Esophagus squamous epithelium (tissue), 5 donors: ENCODE measurements around the gene RNF111. TPM values are rescaled to one million over a fixed set of nuclear protein-coding genes. Genes with fewer than 3 reads are reported as not detected.

ENCODE experiments used
- DNase-seq: peaks from one replicate; lab custom pipeline; 2025; lab: John Stamatoyannopoulos, UW
- H3K27ac ChIP-seq, 4 donors: fragments of 200-600 bp; sonication (generic); one replicate each; pipeline ENCODE4 v1.5.1; 2016 to 2019; ENCODE audit warnings: mild to moderate bottlenecking in 1 of 4
- H3K27me3 ChIP-seq, 4 donors: fragments of 200-600 bp; sonication (generic); 1 replicate in 3 of 4; 2 replicates in 1 of 4; pipeline versions ENCODE4 v1.5.1 to v1.6.0; 2017 to 2021; ENCODE audit warnings: antibody characterized with exemption in 1 of 4
- H3K36me3 ChIP-seq, 3 donors: fragments of 200-600 bp; sonication (generic); one replicate each; pipeline ENCODE4 v1.5.1; 2016 to 2019
- H3K4me1 ChIP-seq, 3 donors: fragments of 200-600 bp; sonication (generic); one replicate each; pipeline ENCODE4 v1.5.1; 2017 to 2019
- H3K4me3 ChIP-seq, 4 donors: fragments of 200-600 bp; sonication (generic); 1 replicate in 3 of 4; 2 replicates in 1 of 4; pipeline ENCODE4 v1.5.1; 2016 to 2019; ENCODE audit warnings: mild to moderate bottlenecking in 2 of 4, moderate library complexity in 1 of 4
- H3K9me3 ChIP-seq, 3 donors: fragments of 200-600 bp; sonication (generic); one replicate each; pipeline ENCODE4 v1.5.1; 2016 to 2019
- POLR2A ChIP-seq, 4 donors: fragments of 450-650 bp; IDR thresholded peaks; one replicate each; pipeline ENCODE4 v1.6.1; 2017; ENCODE audit warnings: antibody characterized with exemption in 4 of 4, mild to moderate bottlenecking in 4 of 4, moderate library complexity in 3 of 4
- WGBS, 2 donors: methylation state at CpG; one replicate each; pipeline ENCODE4 v1.1.5; 2018; 5-methylcytosine and 5-hydroxymethylcytosine counted together
- intact Hi-C: fragments of 100-400 bp; cut with DNase I; formaldehyde crosslinking; loops from one replicate; pipeline ENCODE4 v1.15.0; 2022
- total RNA-seq, 4 donors: library from RNA; depleted of rRNA; stranded (reverse); fragments of >200 nt; gene quantifications; one replicate each; pipeline ENCODE4 v1.1.0, GENCODE V29; 2016
- TF ChIP-seq, protein P1 (sequence below), 6 experiments: fragments of 450-650 bp in 4 of 6; fragments of 200-600 bp in 2 of 6; sonication (generic) in 2 of 6; IDR thresholded peaks; one replicate each; pipeline ENCODE4 v1.5.1; 2016 to 2019; ENCODE audit warnings: antibody characterized with exemption in 6 of 6, mild to moderate bottlenecking in 4 of 6, moderate library complexity in 4 of 6
- donor health status: DM: yes; HTN: yes; CAD: no.

The RNF111 gene
- total RNA-seq, 4 donors from 2014 or later: 15.2 to 19.6 (median 16.5) TPM

DNA sequence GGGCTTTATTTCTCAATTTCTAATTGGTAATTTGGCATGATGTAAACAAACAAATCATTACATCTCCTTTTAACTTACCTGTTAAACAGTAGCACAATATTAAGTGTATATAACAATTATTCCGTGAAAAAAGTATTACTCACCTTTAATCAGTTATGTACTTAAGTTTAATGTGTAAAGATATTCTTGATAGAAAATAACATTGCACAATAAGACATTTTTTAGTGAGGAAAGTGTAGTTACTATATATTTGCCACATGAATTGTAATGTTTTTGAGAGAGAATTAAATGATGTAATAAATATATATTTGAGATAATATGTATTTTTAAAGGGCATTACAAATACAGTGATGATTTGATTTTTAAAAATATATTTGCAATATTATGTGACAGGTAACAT, 106.6 kb downstream of the RNF111 start:
- intact Hi-C loops: no loop called here
- Histone ChIP-seq H3K4me1 (no peaks in the 10 kb centered on the region), H3K27me3 (no peaks in the 10 kb centered on the region), H3K27ac (no peak overlapping the region), H3K9me3 (no peaks in the 10 kb centered on the region), H3K4me3 (no peak overlapping the region), H3K36me3 (peaks cover 3 to 96% (median 11%) of the 10 kb centered on the region in 3 donors)
- DNase-seq: no peak
- WGBS, 2 donors: 84 to 89% methylated on average over 1 of the region's 1 CpG
- TF ChIP-seq POLR2A (IDR thresholded peaks at IDR 0.05): no peak
- TF ChIP-seq, protein P1, sequence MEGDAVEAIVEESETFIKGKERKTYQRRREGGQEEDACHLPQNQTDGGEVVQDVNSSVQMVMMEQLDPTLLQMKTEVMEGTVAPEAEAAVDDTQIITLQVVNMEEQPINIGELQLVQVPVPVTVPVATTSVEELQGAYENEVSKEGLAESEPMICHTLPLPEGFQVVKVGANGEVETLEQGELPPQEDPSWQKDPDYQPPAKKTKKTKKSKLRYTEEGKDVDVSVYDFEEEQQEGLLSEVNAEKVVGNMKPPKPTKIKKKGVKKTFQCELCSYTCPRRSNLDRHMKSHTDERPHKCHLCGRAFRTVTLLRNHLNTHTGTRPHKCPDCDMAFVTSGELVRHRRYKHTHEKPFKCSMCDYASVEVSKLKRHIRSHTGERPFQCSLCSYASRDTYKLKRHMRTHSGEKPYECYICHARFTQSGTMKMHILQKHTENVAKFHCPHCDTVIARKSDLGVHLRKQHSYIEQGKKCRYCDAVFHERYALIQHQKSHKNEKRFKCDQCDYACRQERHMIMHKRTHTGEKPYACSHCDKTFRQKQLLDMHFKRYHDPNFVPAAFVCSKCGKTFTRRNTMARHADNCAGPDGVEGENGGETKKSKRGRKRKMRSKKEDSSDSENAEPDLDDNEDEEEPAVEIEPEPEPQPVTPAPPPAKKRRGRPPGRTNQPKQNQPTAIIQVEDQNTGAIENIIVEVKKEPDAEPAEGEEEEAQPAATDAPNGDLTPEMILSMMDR (IDR thresholded peaks at IDR 0.05): no peak

DNA sequence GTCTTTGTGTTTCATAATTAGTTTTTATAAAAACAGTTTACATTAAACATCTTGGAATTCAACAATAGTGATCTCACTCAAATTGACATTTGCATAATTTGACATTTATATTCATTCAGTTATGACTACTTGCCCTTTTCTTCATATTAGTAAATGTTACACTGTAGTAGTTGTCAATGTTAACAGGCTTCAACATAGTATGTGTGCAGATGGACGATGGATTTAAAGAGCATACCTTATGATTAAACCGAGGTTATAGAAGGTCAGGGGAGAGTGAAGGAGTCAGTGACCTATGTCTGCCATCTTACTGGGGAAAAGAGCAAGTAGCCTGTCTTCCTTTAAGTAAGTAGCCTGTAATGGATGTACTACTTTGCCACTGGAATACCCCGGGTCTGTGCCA, 109.0 kb downstream of the RNF111 start:
- no peak overlapping the region for H3K4me3 ChIP-seq
- peaks cover 3 to 83% (median 8%) of the 10 kb centered on the region in 3 donors for H3K36me3 ChIP-seq
- H3K27ac ChIP-seq: no peak overlapping the region
- DNase-seq: no peak
- TF ChIP-seq, protein P1 (IDR thresholded peaks at IDR 0.05): no peak
- TF ChIP-seq POLR2A (IDR thresholded peaks at IDR 0.05): no peak
- no peaks in the 10 kb centered on the region for H3K4me1 ChIP-seq
- H3K27me3 ChIP-seq: no peaks in the 10 kb centered on the region
- intact Hi-C loops: no loop called here
- H3K9me3 ChIP-seq: no peaks in the 10 kb centered on the region
- WGBS, 2 donors: 83 to 86% methylated on average over 3 of the region's 3 CpGs

DNA sequence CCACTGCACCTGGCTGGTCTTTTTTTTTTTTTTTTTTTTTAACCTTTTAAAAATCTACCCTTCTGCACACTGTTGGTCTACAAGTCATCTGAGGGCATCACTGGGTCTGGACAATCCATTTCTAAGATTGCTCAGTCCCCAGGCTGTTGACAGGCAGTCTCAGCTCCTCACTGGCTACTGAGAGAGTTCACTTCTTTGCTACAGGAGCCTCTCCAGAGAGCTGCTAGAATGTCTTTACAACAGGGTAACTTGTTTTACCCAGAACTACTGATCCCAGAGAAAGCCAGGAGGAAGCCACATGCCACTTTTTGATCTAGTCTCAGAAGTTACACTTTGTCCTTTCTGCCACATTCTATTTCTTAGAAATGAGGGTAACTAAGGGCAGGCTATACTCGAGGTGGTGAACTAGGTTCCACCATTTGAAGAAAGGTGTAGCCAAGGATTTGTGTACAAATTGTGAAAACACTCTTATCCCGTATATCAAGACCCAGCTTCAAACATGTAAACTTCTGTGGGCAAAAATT, 111.8 kb downstream of the RNF111 start:
- no peaks in the 10 kb centered on the region for H3K27me3 ChIP-seq
- H3K9me3 ChIP-seq: no peaks in the 10 kb centered on the region
- H3K4me3 ChIP-seq: no peak overlapping the region
- DNase-seq: no peak
- H3K4me1 ChIP-seq: peaks cover 0 to 2% (median 0%) of the 10 kb centered on the region in 3 donors
- no peak for TF ChIP-seq POLR2A (IDR thresholded peaks at IDR 0.05)
- TF ChIP-seq, protein P1 (IDR thresholded peaks at IDR 0.05): no peak
- H3K27ac ChIP-seq: no peak overlapping the region
- H3K36me3 ChIP-seq: peaks cover 0 to 55% (median 5%) of the 10 kb centered on the region in 3 donors
- intact Hi-C loops: no loop called here
- WGBS, 2 donors: 68 to 80% methylated on average over 2 of the region's 2 CpGs

DNA sequence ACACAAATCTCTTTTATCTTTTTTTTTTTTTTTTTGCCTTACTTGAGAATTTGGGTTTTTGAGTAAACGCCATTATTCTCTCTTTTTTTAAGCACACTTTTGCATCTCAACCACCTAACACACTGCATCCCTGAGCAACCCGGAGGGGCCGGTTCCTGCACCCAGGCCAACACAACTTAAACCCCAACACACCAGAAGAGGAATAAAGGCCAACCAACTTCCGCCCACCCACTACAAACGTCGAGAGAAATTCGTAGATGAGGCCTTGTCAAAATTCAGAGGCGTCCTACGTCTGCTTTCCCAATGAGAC, 117.1 kb downstream of the RNF111 start:
- Histone ChIP-seq H3K27me3 (no peaks in the 10 kb centered on the region), H3K9me3 (no peaks in the 10 kb centered on the region), H3K36me3 (peaks cover 0 to 6% (median 0%) of the 10 kb centered on the region in 3 donors), H3K4me1 (peaks cover 0 to 16% (median 0%) of the 10 kb centered on the region in 3 donors), H3K4me3 (peak overlapping the region; percentile 63 to 80 (median 76)), H3K27ac (peak overlapping the region in 3 of 4 donors; percentile 67 to 74 (median 73))
- WGBS, 2 donors: 1 to 2% methylated on average over 9 of the region's 9 CpGs
- no peak for DNase-seq
- TF ChIP-seq, protein P1 (IDR thresholded peaks at IDR 0.05): no peak
- TF ChIP-seq POLR2A (IDR thresholded peaks at IDR 0.05): no peak
- intact Hi-C loops: no loop called here

DNA sequence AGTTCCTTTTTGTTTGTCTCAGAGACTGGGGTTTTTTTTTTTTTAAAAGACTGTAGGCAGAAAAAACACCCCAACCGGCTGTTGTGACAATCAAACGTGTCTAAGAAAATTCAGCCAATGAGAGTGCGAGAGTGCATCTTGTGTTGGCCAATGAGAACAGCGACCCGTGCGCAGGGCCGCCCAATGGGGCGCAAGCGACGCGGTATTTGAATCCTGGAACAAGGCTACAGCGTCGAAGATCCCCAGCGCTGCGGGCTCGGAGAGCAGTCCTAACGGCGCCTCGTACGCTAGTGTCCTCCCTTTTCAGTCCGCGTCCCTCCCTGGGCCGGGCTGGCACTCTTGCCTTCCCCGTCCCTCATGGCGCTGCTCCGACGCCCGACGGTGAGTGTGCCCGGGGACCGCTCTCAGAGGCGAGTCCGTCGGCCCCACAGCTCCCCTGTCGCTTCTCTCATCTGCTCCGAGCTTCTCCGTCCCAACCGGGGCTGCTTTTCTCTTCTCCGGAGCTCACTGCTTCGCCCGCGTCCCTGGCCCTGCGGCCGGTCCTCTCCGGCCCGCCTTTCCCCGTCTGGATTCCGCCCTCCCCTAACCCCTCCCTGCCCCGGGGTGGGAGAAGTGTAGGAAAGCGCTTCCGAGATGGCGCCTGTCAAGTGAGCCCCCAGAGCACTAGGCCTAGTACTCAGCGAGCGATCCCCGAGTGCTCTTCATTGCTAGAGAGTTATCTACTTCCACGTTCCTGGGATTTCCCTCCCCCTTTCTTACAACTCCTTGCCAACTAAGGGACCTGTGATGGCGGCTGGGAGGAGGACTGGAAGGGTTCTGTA, 117.7 kb downstream of the RNF111 start, which contains the start of gene CCNB2:
CCNB2 (plus strand) TSS at position 235 of the 821 bp plus-strand sequence; CDS start at position 358, 123 bp downstream.
- H3K9me3 ChIP-seq: no peaks in the 10 kb centered on the region
- H3K27ac ChIP-seq: peak within 1 kb of the TSS; percentile 29 to 74 (median 70)
- H3K4me1 ChIP-seq: peaks cover 0 to 16% (median 0%) of the 10 kb centered on the region in 3 donors
- WGBS, 2 donors: 0 to 1% methylated on average over 37 to 45 of the region's 57 CpGs
- peak within 1 kb of the TSS; percentile 63 to 80 (median 76) for H3K4me3 ChIP-seq
- peaks cover 0 to under 1% (median 0%) of the 10 kb centered on the region in 3 donors for H3K36me3 ChIP-seq
- intact Hi-C loops: no loop called here
- peak; percentile 41 for DNase-seq
- no peaks in the 10 kb centered on the region for H3K27me3 ChIP-seq
- peak in 1 of 4 donors; percentile 50 for TF ChIP-seq POLR2A (IDR thresholded peaks at IDR 0.05)
- TF ChIP-seq, protein P1 (IDR thresholded peaks at IDR 0.05): no peak
